Motor neuron (in vitro differentiated cells): Measurements from ENCODE around the gene VPS50. TPM values are rescaled to one million over a fixed set of nuclear protein-coding genes. Genes with fewer than 3 reads are reported as not detected.

ENCODE experiments used
- ATAC-seq, 8 experiments: fragments of 200-7000 bp; cut with Tn5 transposase; replicated peaks in 6 of 8; 2 replicates each; pipeline ENCODE4 v1.8.0; 2021; ENCODE audit warnings: mild to moderate bottlenecking in 8 of 8, moderate library complexity in 8 of 8
- H3K27ac ChIP-seq, 2 donors: fragments of 250-450 bp; sonication (Bioruptor Pico); 2 replicates each; pipeline ENCODE4 v1.9.0; 2021; ENCODE audit warnings: antibody characterized with exemption in 2 of 2, mild to moderate bottlenecking in 2 of 2, moderate library complexity in 1 of 2
- H3K4me1 ChIP-seq, 2 donors: fragments of 250-450 bp; sonication (Bioruptor Pico); replicated peaks in 1 of 2; 2 replicates each; pipeline ENCODE4 v1.6.1; 2021; ENCODE audit warnings: antibody characterized with exemption in 2 of 2, mild to moderate bottlenecking in 2 of 2, moderate library complexity in 1 of 2
- H3K4me3 ChIP-seq, 5 donors: fragments of 250-450 bp; sonication (Bioruptor Pico); 2 replicates each; pipeline ENCODE4 v1.9.0; 2021; ENCODE audit warnings: antibody characterized with exemption in 5 of 5, mild to moderate bottlenecking in 5 of 5, moderate library complexity in 4 of 5
- WGBS, 10 experiments: fragments of 450-650 bp; shearing (Covaris generic); methylation state at CpG; one replicate each; pipeline ENCODE4 v1.0.0; 2022; 5-methylcytosine and 5-hydroxymethylcytosine counted together
- in situ Hi-C, 9 experiments: fragments of 400-800 bp; cut with MboI; loops; one replicate each; pipeline ENCODE4 v1.15.0; 2021; ENCODE audit warnings: low sequenced_read_pairs in 9 of 9, low pct_unique_long_range_greater_than_20kb in 2 of 9; ENCODE audit not compliant: unreplicated experiment in 9 of 9
- total RNA-seq, 8 experiments: library from RNA; unstranded; fragments of 300-600 nt; gene quantifications; 2 replicates each; pipeline versions ENCODE4 v1.2.3 to v1.2.4, GENCODE V29; 2022

VPS50 gene
- total RNA-seq, 8 experiments from 2014 or later: 17.5 to 28.7 (median 21.3) TPM

DNA sequence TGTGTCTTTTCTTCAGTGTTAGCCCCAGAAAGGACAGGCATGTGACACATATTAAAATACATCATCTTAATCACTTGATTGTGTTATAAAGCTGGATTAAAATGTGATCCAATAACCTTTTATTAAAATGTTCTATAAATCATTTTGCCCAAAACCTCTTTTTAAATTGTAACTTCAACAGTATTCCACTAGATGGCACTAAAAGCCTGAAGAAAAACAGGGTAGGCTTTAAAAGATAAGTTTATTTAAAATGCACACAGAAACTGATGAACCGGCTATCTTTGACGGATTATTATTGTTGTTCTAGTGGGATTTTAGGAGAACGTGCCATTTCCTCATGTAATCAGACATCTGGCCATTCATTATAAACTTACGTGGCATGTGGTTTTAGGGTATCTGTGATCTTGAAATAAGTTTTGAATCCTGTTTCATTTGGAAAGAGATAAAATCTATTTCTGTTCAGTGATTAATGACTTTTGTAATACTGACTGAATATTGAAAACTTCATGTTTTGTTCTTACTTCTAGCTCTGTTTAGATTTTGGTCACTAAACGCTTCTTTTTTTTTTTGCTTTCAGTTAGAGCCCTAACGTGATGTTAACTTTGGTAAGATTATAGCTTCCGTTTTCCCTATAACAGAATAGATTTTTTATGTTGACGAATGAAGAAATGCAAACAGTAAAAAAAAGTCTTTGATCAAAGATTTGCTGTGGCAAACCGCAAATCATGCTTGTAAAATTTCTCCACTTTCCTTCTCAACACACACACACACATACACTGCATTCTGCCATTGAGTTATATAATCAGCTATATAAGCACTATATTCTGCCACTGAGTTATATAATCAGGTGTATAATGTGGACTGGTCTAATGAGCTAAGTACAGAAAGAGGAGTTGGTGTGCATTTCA, 13.6 kb downstream of the VPS50 start:
- Histone ChIP-seq H3K4me1 (no peaks in the 10 kb centered on the region), H3K27ac (no peak overlapping the region), H3K4me3 (no peak overlapping the region)
- ATAC-seq: no peak
- in situ Hi-C loops: loop anchor here in 2 of 9 experiments (25.0 kb wide), 1 partner anchor 317 kb away; the partner anchor contains the start of gene CALCR (in 2 of the 2)
- WGBS, 10 experiments: 29 to 92% (median 58%) methylated on average over 4 to 9 of the region's 9 CpGs

DNA sequence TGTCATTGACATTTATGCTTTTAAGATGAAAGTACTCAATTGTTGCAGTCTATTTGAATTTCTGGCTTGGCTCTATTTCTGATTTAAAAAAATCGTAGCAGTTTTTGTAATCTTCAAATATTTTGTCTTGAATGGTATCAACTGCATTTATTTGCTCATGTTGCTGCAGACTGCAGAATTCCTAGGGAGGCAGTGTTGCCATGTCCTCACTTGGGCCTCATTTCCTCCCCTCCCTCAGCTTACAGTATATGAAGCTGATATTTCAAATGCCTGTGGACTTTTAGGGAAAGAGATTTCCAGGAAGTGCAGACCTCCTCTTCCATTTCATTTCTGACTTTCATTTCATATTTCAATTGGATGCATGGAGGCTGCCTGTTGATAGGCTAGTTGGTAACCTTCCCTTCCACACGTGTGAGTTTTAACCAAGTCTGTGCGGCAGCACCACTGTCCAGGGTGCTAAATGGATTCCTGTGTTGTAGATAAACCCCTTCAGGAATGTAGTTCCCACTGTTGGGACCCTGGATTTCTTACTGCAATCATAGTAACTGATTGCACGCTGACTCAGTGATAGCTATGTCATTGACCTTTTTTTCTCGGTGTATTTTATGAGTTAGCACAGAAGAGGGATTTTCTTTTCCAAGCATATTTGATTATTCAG, 17.5 kb downstream of the VPS50 start:
- WGBS, 10 experiments: 53 to 96% (median 83%) methylated on average over 1 to 5 of the region's 5 CpGs
- Histone ChIP-seq H3K27ac (no peak overlapping the region), H3K4me3 (no peak overlapping the region), H3K4me1 (no peaks in the 10 kb centered on the region)
- in situ Hi-C loops: loop anchor here in 3 of 9 experiments (25.0 kb wide), 2 partner anchors 288 to 313 kb away; partner anchors contain the start of gene CALCR (in 2 of the 3)
- peak in 2 of 8 experiments; percentile 33 to 90 for ATAC-seq

DNA sequence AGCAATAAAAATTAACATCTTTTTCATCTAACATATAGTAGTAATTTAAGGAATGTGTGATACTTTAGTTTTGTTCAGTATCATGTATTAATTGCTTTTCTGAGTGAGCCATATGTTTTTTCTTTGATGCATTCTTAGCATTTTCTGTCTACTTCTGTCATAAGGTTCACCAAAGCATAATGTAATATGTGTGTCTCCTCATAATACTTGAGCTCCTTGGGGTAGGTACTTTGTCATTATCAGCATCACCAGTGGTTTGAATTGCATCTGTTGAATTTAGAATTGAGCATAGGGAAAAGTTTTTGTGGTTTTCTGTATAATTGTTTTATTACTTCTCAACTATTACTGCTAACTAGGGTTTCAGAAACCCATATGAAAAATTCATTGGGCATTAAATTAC, 26.5 kb downstream of the VPS50 start:
- in situ Hi-C loops: loop anchor here in 1 of 9 experiments (25.0 kb wide), 1 partner anchor 279 kb away; no protein-coding TSS in a partner anchor
- no peak for ATAC-seq
- H3K4me3 ChIP-seq: no peak overlapping the region
- H3K4me1 ChIP-seq: no peaks in the 10 kb centered on the region
- H3K27ac ChIP-seq: no peak overlapping the region

DNA sequence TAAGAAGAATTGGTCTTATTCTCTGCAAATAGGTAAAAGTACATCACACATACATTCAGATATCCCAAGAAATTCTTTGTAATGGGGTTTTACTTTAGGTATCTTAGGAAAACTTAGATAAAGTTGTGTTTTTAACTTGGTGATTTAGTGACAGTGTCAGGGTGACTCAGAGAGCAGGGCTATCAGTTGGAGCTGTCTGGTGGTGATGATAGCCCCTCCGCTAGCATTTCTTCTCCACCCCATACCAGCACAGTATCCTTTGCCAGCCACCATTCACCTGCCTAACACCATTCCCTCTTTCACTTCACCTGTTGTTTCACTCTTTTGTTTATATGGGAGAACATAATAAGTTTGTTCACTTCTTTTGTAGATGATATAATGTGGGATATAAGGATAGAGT, 30.4 kb downstream of the VPS50 start:
- no peak for ATAC-seq
- in situ Hi-C loops: loop anchor here in 1 of 9 experiments (25.0 kb wide), 1 partner anchor 275 kb away; no protein-coding TSS in a partner anchor
- H3K4me1 ChIP-seq: no peaks in the 10 kb centered on the region

DNA sequence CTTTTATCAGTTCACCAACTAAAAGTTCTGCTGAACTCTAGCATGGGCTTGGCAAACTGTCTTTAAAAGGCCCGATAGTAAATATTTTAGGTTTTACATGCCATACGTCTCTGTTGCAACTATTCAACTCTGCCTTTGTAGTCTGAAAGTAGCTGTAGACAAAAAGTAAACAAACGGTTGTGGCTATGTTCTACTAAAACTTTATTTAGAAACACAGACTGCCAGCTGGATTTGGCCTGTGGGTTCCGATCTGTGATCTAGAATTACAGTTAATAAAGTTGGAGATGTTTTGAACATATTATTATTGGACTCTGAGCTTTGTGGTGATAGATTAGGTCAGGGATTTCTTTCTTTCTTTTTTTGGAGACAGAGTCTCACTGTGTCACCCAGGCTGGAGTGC, 33.1 kb downstream of the VPS50 start:
- H3K27ac ChIP-seq: no peak overlapping the region
- H3K4me1 ChIP-seq: no peaks in the 10 kb centered on the region
- H3K4me3 ChIP-seq: no peak overlapping the region
- no peak for ATAC-seq
- WGBS, 10 experiments: 69 to 100% (median 90%) methylated on average over 2 to 4 of the region's 4 CpGs; no CpG with 5 or more reads in 3 of the 10 experiments
- in situ Hi-C loops: loop anchor here in 1 of 9 experiments (25.0 kb wide), 1 partner anchor 272 kb away; no protein-coding TSS in a partner anchor

More for the DNA sequence above, 30.4 kb downstream of the VPS50 start:
- Histone ChIP-seq H3K27ac (no peak overlapping the region), H3K4me3 (no peak overlapping the region)
- WGBS, 10 experiments: 67 to 100% (median 100%) methylated on average over 1 of the region's 1 CpG; no CpG with 5 or more reads in 5 of the 10 experiments

DNA sequence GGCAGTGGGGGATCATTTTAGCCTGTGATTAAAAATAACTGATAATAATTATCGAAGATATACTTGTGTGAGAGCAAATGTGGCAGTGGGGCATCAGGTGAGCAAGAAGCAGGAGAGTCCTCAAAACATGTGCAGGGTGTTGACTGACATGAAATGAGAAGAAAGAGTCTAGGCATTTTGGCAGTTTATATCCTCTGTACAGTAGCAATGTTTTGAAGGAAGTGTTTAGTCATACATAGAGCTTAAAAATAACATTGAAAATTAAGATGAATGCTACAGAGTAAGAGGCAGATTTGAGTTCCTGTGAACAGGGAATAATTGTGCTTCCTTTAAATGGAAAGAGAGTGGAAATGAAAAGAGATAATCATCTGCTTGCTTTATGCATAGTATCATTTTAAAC, 47.4 kb downstream of the VPS50 start:
- no peak for ATAC-seq
- in situ Hi-C loops: no loop called here
- 56 to 100% (median 100%) methylated on average over 1 of the region's 1 CpG; no CpG with 5 or more reads in 1 of the 10 experiments for WGBS, 10 experiments

DNA sequence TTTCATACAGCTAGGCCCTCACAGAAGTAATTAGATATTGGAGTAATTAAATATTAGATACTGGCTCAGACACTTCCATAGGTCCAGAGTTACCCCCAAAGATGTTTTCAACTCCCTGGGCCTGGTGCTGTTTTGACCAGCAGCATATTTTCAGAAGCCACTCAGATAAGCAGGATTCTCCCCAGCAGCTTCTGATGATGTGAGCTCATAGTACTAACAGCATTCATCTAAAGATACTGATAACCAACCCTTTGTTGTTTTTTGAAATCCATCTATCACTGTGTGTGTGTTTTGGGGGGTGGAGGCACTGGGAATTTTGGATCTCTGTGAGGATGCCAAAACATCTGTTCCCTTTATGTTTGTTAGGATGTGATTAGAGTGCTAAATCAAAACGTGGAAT, 52.7 kb downstream of the VPS50 start:
- in situ Hi-C loops: no loop called here
- H3K4me1 ChIP-seq: no peaks in the 10 kb centered on the region
- WGBS, 10 experiments: 0 to 67% (median 47%) methylated on average over 1 of the region's 1 CpG; no CpG with 5 or more reads in 2 of the 10 experiments
- no peak for ATAC-seq
- no peak overlapping the region for H3K27ac ChIP-seq
- no peak overlapping the region for H3K4me3 ChIP-seq

More for the DNA sequence above, 47.4 kb downstream of the VPS50 start:
- Histone ChIP-seq H3K4me1 (no peaks in the 10 kb centered on the region), H3K4me3 (no peak overlapping the region), H3K27ac (no peak overlapping the region)

DNA sequence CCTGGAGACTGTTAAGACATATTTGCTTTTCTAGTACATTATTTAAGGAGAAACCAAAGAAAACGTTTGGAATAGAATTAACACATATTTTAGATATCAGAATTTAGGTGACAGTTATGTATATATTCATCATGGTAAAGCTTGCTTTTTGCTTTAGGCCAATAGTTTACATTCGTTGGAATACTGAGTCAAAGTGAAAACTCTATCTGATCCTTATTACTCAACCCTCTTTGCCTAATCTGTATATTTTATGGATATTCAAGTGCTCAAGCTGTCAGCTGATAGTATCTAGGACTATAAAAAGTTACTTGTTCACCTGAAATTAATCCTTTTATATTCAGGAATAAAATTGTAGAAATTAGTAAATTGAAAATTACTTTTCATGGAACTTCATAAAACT, 61.1 kb downstream of the VPS50 start:
- in situ Hi-C loops: no loop called here
- H3K27ac ChIP-seq: no peak overlapping the region
- no peak overlapping the region for H3K4me3 ChIP-seq
- 0 to 80% (median 44%) methylated on average over 1 to 2 of the region's 2 CpGs for WGBS, 10 experiments
- no peaks in the 10 kb centered on the region for H3K4me1 ChIP-seq
- peak in 3 of 8 experiments; percentile 63 to 76 (median 63) for ATAC-seq

DNA sequence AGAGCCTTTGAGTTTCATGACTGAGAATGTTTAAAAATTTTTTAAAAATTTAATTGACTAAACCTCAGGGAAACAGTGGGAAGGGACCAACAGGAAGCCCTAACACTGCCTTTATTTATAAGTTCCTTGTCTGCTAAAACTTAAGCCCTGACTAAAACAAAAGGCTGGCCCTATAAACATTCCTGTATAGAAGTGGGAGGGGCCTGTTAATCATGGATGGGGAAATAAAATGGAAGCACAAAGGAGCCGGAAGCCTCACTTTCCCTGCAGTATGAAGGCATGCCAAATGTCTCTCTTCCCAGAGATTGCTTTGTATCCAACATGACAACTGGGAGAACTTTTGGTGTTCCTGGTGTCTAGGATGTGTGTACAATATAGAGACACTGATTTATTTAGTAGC, 66.0 kb downstream of the VPS50 start:
- Histone ChIP-seq H3K4me1 (no peaks in the 10 kb centered on the region), H3K27ac (no peak overlapping the region), H3K4me3 (no peak overlapping the region)
- in situ Hi-C loops: no loop called here
- 100% methylated on average over 1 of the region's 1 CpG; no CpG with 5 or more reads in 8 of the 10 experiments for WGBS, 10 experiments
- ATAC-seq: no peak

DNA sequence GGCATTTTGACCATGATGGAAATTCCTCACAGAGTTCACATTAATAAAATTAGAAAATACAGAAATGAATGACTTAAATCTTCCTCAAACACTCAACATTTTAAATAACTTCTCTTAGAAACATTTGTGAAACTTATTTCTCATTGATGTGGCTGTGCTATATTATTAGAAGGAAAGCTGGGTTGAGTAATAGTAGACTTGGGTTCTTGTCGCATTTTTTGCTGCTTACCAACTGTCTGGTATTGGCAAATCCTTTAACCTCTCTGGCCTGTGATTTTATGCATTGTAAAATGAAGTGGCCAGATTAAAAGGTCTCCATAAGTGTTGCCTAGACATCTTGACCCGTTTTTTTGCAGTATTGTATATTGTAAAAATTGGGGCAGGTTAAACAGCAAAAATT, 66.5 kb downstream of the VPS50 start:
- no peak for ATAC-seq
- 63 to 100% (median 95%) methylated on average over 1 to 2 of the region's 2 CpGs; no CpG with 5 or more reads in 1 of the 10 experiments for WGBS, 10 experiments
- Histone ChIP-seq H3K4me1 (no peaks in the 10 kb centered on the region), H3K27ac (no peak overlapping the region), H3K4me3 (no peak overlapping the region)
- in situ Hi-C loops: no loop called here

DNA sequence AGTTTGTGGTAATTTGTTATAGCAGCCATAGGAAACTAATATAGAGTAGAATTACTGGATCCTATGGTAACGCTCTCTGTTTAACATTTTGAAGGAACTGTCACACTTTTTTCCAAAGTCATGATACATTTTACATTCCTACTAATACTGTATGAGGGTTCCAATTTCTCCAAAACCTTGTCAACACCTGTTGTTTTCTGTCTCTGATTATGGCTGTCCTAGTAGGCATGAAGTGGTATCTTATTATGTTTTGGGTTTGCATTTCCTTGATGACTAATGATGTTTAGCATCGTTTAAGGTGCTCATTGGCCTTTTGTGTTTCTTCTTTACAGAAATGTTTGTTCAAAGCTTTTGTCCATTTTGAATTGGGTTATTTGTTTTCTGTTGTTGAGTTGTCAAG, 69.6 kb downstream of the VPS50 start:
- Histone ChIP-seq H3K4me3 (no peak overlapping the region), H3K27ac (no peak overlapping the region), H3K4me1 (no peaks in the 10 kb centered on the region)
- no peak for ATAC-seq
- 60 to 100% (median 83%) methylated on average over 1 to 2 of the region's 2 CpGs; no CpG with 5 or more reads in 1 of the 10 experiments for WGBS, 10 experiments
- in situ Hi-C loops: no loop called here

DNA sequence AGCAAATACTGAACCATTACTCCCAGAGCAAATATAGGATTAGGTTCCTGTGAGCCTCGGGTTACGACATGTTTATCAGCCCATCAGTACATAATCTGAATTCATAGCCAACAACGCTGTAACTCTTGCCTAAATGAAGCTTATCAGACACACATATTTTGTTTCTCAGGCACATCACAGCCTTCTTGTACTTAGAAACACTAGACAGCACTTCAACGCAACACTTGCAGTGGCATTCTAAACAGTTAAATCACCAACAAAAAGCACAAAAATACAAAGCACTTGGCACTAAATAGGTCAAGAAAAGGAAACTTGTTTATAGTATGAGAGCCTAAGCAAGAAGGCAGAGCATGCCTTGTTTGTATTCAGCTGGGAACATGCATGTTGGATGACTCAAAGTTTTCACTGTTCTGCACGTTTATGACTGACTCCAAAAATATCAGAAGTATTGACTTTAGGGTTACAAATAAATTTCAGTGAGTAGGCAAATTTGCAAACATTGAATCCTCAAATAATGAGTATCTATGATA, 75.0 kb downstream of the VPS50 start:
- Histone ChIP-seq H3K27ac (no peak overlapping the region), H3K4me1 (no peaks in the 10 kb centered on the region), H3K4me3 (no peak overlapping the region)
- WGBS, 10 experiments: 16 to 100% (median 85%) methylated on average over 1 to 5 of the region's 5 CpGs; no CpG with 5 or more reads in 1 of the 10 experiments
- in situ Hi-C loops: no loop called here
- peak in 2 of 8 experiments; percentile 33 to 44 for ATAC-seq

DNA sequence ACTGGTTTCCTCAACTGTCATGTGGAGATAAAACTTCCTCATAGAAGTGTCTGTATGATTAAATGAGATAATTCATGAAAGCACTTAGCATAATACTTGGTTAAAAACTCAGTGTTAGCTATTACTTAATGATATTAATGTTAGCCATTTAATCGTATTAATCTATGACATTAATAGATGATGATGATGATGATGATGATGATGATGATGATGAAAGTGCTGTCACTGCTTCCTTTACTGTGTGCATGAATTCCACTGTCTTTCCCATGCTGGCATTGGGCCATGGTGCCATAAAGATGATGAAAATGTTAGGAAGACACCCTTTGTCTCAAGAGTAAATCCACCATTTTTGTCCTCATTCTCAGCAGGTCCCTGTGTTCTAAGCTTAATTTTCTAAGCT, 75.8 kb downstream of the VPS50 start:
- 80 to 100% (median 100%) methylated on average over 1 of the region's 1 CpG; no CpG with 5 or more reads in 4 of the 10 experiments for WGBS, 10 experiments
- Histone ChIP-seq H3K4me1 (no peaks in the 10 kb centered on the region), H3K4me3 (no peak overlapping the region), H3K27ac (no peak overlapping the region)
- in situ Hi-C loops: no loop called here
- no peak for ATAC-seq
